H1 (cell line): ENCODE results near the gene COL11A1. TPM values are rescaled to one million over a fixed set of nuclear protein-coding genes. Genes with fewer than 3 reads are reported as not detected.

ENCODE experiments used
- CTCF ChIA-PET: fragments of 300-600 bp; sonication (Branson Sonifier 250); formaldehyde crosslinking; loops from one replicate; lab custom pipeline; 2021; ENCODE audit not compliant: partially characterized antibody; lab: Charles Lee
- POLR2A ChIA-PET: fragments of 300-600 bp; sonication (Branson Sonifier 250); formaldehyde crosslinking; loops from one replicate; lab custom pipeline; 2021; ENCODE audit warnings: inconsistent platforms; ENCODE audit not compliant: partially characterized antibody; lab: Charles Lee
- DNase-seq, 2 experiments: peaks; one replicate each; pipeline versions ENCODE4 v3.0.0 to v3.0.0-alpha.2; 2010 to 2022; ENCODE audit warnings: low spot score in 2 of 2, low read depth in 1 of 2, mixed read lengths in 1 of 2
- FAIRE-seq: peaks from 2 replicates; lab custom pipeline; 2011; peaks lifted over from hg19 to GRCh38; lab: Jason Lieb, UNC
- H2AFZ ChIP-seq: 2 replicates; pipeline ENCODE4 v1.8.1; 2012; ENCODE audit warnings: low read length, inconsistent platforms
- H2AK5ac ChIP-seq: 2 replicates; pipeline ENCODE4 v1.6.1; 2013; ENCODE audit warnings: low read depth, low read length
- H2BK120ac ChIP-seq: replicated peaks from 2 replicates; pipeline ENCODE3; 2013; ENCODE audit warnings: low read depth, low read length, inconsistent platforms
- H2BK12ac ChIP-seq: 2 replicates; pipeline ENCODE4 v1.6.1; 2013; ENCODE audit warnings: low read depth, low read length
- H2BK15ac ChIP-seq: 2 replicates; pipeline ENCODE4 v1.6.1; 2013; ENCODE audit warnings: low read length
- H2BK20ac ChIP-seq: 2 replicates; pipeline ENCODE4 v1.6.1; 2013; ENCODE audit warnings: low read length
- H2BK5ac ChIP-seq: 2 replicates; pipeline ENCODE4 v1.6.1; 2013; ENCODE audit warnings: low read depth, low read length
- H3K14ac ChIP-seq: 2 replicates; pipeline ENCODE4 v1.6.1; 2013; ENCODE audit warnings: inconsistent platforms; ENCODE audit not compliant: insufficient read length
- H3K18ac ChIP-seq: 2 replicates; pipeline ENCODE4 v1.6.1; 2013; ENCODE audit warnings: low read length; ENCODE audit errors: extremely low read depth
- H3K23ac ChIP-seq: 2 replicates; pipeline ENCODE4 v1.6.1; 2013; ENCODE audit warnings: inconsistent platforms; ENCODE audit not compliant: insufficient read length
- H3K23me2 ChIP-seq: 2 replicates; pipeline ENCODE4 v1.6.1; 2013; ENCODE audit warnings: low read depth, low read length
- H3K27ac ChIP-seq: 2 replicates; pipeline ENCODE4 v1.6.1; 2011; ENCODE audit warnings: low read depth, low read length, inconsistent platforms
- H3K27me3 ChIP-seq, 4 experiments: replicated peaks in 1 of 4; 1 replicate in 1 of 4; 2 replicates in 3 of 4; pipeline versions ENCODE4 v1.6.1 to v1.8.1; 2011 to 2013; ENCODE audit warnings: low read length in 3 of 4, mild to moderate bottlenecking in 3 of 4, inconsistent platforms in 2 of 4, mixed read lengths in 2 of 4, moderate library complexity in 1 of 4; ENCODE audit not compliant: control insufficient read depth in 3 of 4, insufficient read depth in 3 of 4; ENCODE audit errors: extremely low read depth in 1 of 4
- H3K36me3 ChIP-seq, 4 experiments: 2 replicates each; pipeline versions ENCODE4 v1.6.1 to v1.8.1; 2011 to 2013; ENCODE audit warnings: mild to moderate bottlenecking in 4 of 4, low read length in 3 of 4, moderate library complexity in 2 of 4, control low read depth in 1 of 4, inconsistent platforms in 1 of 4; ENCODE audit not compliant: insufficient read depth in 4 of 4, control insufficient read depth in 2 of 4
- H3K4ac ChIP-seq: replicated peaks from 2 replicates; pipeline ENCODE3; 2013; ENCODE audit warnings: low read length, low read depth, mixed read lengths, inconsistent platforms; ENCODE audit not compliant: insufficient read length
- H3K4me1 ChIP-seq, 4 experiments: replicated peaks in 1 of 4; 1 replicate in 1 of 4; 2 replicates in 3 of 4; pipeline versions ENCODE4 v1.6.1 to v1.8.1; 2011 to 2013; ENCODE audit warnings: low read length in 3 of 4, inconsistent platforms in 2 of 4, mixed read lengths in 1 of 4; ENCODE audit not compliant: insufficient read depth in 4 of 4, control insufficient read depth in 3 of 4
- H3K4me2 ChIP-seq, 2 experiments: 2 replicates each; pipeline versions ENCODE4 v1.6.1 to v1.8.1; 2011 to 2013; ENCODE audit warnings: low read depth in 2 of 2, low read length in 2 of 2, control low read depth in 1 of 2, inconsistent platforms in 1 of 2, mild to moderate bottlenecking in 1 of 2; ENCODE audit not compliant: insufficient read depth in 1 of 2
- H3K4me3 ChIP-seq, 4 experiments: fragments of 200-600, 300-600 bp in 1 of 4; sonication (generic), shearing (Covaris generic), sonication (Bioruptor Twin) in 1 of 4; 2 replicates each; pipeline versions ENCODE4 v1.5.1 to v1.8.1; 2011 to 2016; ENCODE audit warnings: low read length in 4 of 4, low read depth in 3 of 4, control low read depth in 2 of 4, inconsistent platforms in 2 of 4, mild to moderate bottlenecking in 2 of 4, mixed read lengths in 1 of 4, moderate library complexity in 1 of 4; ENCODE audit not compliant: insufficient read depth in 2 of 4; ENCODE audit errors: extremely low read depth in 1 of 4
- H3K56ac ChIP-seq: replicated peaks from 2 replicates; pipeline ENCODE3; 2013; ENCODE audit warnings: low read depth, mild to moderate bottlenecking, mixed read lengths, low read length, inconsistent platforms; ENCODE audit not compliant: insufficient read length
- H3K79me1 ChIP-seq: 2 replicates; pipeline ENCODE4 v1.6.1; 2013; ENCODE audit warnings: low read depth, low read length, control low read depth
- H3K79me2 ChIP-seq, 2 experiments: 2 replicates each; pipeline versions ENCODE4 v1.6.1 to v1.8.1; 2012 to 2013; ENCODE audit warnings: low read length in 2 of 2, mild to moderate bottlenecking in 2 of 2, inconsistent platforms in 1 of 2; ENCODE audit not compliant: insufficient read depth in 2 of 2, control insufficient read depth in 1 of 2
- H3K9ac ChIP-seq, 4 experiments: replicated peaks in 1 of 4; 1 replicate in 1 of 4; 2 replicates in 3 of 4; pipeline versions ENCODE4 v1.6.1 to v1.8.1; 2011 to 2013; ENCODE audit warnings: low read depth in 3 of 4, low read length in 3 of 4, control low read depth in 2 of 4, mild to moderate bottlenecking in 2 of 4, moderate library complexity in 2 of 4, inconsistent platforms in 1 of 4; ENCODE audit errors: extremely low read depth in 1 of 4
- H3K9me3 ChIP-seq, 2 experiments: 2 replicates each; pipeline versions ENCODE4 v1.6.1 to v1.8.1; 2012 to 2013; ENCODE audit warnings: mild to moderate bottlenecking in 2 of 2, moderate library complexity in 2 of 2, control low read depth in 1 of 2, inconsistent platforms in 1 of 2, low read depth in 1 of 2, low read length in 1 of 2, mixed read lengths in 1 of 2; ENCODE audit not compliant: insufficient read depth in 2 of 2
- H4K20me1 ChIP-seq, 2 experiments: replicated peaks in 1 of 2; 2 replicates each; pipeline versions ENCODE3 to v1.8.1; 2011 to 2013; ENCODE audit warnings: inconsistent platforms in 2 of 2, low read length in 2 of 2, mild to moderate bottlenecking in 1 of 2; ENCODE audit not compliant: insufficient read depth in 2 of 2, control insufficient read depth in 1 of 2
- H4K5ac ChIP-seq: 2 replicates; pipeline ENCODE4 v1.6.1; 2013; ENCODE audit warnings: low read length, low read depth, mixed read lengths, inconsistent platforms; ENCODE audit not compliant: insufficient read length
- H4K8ac ChIP-seq: 2 replicates; pipeline ENCODE4 v1.8.0; 2013; ENCODE audit warnings: mild to moderate bottlenecking, moderate library complexity, low read length, inconsistent platforms; ENCODE audit not compliant: insufficient read depth; ENCODE audit errors: extremely low read depth
- H4K91ac ChIP-seq: replicated peaks from 2 replicates; pipeline ENCODE3; 2013; ENCODE audit warnings: low read length, mixed read lengths, inconsistent platforms; ENCODE audit not compliant: insufficient read length
- BACH1 ChIP-seq: IDR thresholded peaks from 2 replicates; pipeline ENCODE4 v1.6.1; 2012; ENCODE audit warnings: low read length, improper control_type of control experiment
- NRF1 ChIP-seq: IDR thresholded peaks from 2 replicates; pipeline ENCODE4 v1.6.1; 2011; ENCODE audit warnings: mild to moderate bottlenecking, low read depth, low read length, improper control_type of control experiment
- RNF2 ChIP-seq: fragments of 200-900, 300-1000 bp; sonication (generic); IDR thresholded peaks from 2 replicates; pipeline ENCODE4 v1.7.1; 2016; ENCODE audit warnings: borderline replicate concordance, low read depth, mild to moderate bottlenecking, antibody characterized with exemption, low read length; ENCODE audit not compliant: poor library complexity, severe bottlenecking; ENCODE audit errors: missing control alignments
- TEAD4 ChIP-seq: IDR thresholded peaks from 2 replicates; pipeline ENCODE4 v1.6.1; 2012; ENCODE audit warnings: low read depth, low read length, inconsistent platforms, mixed read lengths
- WGBS, 2 experiments: shearing (Covaris generic) in 1 of 2; methylation state at CpG; one replicate each; pipeline versions ENCODE4 v1.1.6 to v1.1.7; 2013 to 2015; ENCODE audit warnings: low lambda C conversion rate in 2 of 2, mixed read lengths in 2 of 2, inconsistent platforms in 1 of 2, low coverage in 1 of 2, missing lambda C conversion rate in 1 of 2; ENCODE audit not compliant: insufficient replicate concordance in 2 of 2, insufficient coverage in 1 of 2, insufficient read length in 1 of 2; ENCODE audit errors: extremely low coverage in 1 of 2, missing lambda C conversion rate in 1 of 2; 5-methylcytosine and 5-hydroxymethylcytosine counted together
- polyA plus RNA-seq, 7 experiments: library from polyadenylated mRNA; depleted of rRNA in 3 of 7; stranded (reverse) in 5 of 7; unstranded in 2 of 7; fragments of >200 nt in 5 of 7; fragments of 200-250 nt in 2 of 7; gene quantifications; 1 replicate in 5 of 7; 2 replicates in 1 of 7; 4 replicates in 1 of 7; pipeline versions ENCODE4 v1.2.1 to v1.2.3, GENCODE V29; 2011 to 2013; ENCODE audit warnings: missing spikeins in 2 of 7, mixed read lengths in 2 of 7
- total RNA-seq: library from RNA; stranded (reverse); fragmentation: NEBNext Ultra II Directional; extraction: Animal tissue kit (Norgen Biotek cat#: 25700); gene quantifications from 2 replicates; pipeline ENCODE4 v1.2.1, GENCODE V29; 2021

COL11A1 gene
- total and polyA plus RNA-seq, 2 of the 8 experiments (the other 6 are each of a cell fraction or from before 2014, with no cell fraction given), result 4.0 to 27.9 TPM

DNA sequence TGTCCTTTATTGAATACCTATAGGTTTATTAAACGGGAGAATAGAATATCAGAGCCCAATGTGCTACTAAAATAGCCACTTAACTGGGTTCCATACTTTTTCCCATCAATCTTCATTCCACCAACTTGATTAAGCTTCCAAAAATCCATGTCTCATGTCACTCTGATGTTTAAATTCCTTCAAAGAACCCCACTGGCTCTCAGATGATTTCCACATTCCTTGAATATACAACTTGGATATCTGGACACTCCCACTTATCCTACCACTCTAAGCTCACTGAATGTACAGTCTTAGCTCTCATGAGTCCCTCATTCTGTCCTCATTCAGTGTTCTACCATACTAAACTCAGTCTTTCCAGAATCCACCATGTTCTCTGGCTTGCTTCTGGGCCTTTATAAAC, 21.1 kb downstream of the COL11A1 start:
- Histone ChIP-seq H3K4me3 (no peak overlapping the region), H3K36me3 (no peaks in the 10 kb centered on the region), H4K20me1 (no peaks in the 10 kb centered on the region), H3K23me2 (no peaks in the 10 kb centered on the region), H2BK20ac (no peak overlapping the region), H3K56ac (no peak overlapping the region), H3K9me3 (no peaks in the 10 kb centered on the region), H3K27me3 (no peaks in the 10 kb centered on the region), H3K79me1 (no peaks in the 10 kb centered on the region), H3K9ac (no peak overlapping the region), H2AFZ (no peak overlapping the region), H3K79me2 (no peaks in the 10 kb centered on the region), H4K91ac (no peak overlapping the region), H3K4me2 (no peak overlapping the region), H2BK12ac (no peak overlapping the region), H3K23ac (no peak overlapping the region), H4K5ac (no peak overlapping the region), H4K8ac (no peak overlapping the region), H3K4me1 (no peaks in the 10 kb centered on the region), H2BK15ac (no peak overlapping the region), H3K4ac (no peak overlapping the region), H2BK5ac (no peak overlapping the region), H3K14ac (no peak overlapping the region), H3K27ac (no peak overlapping the region), H3K18ac (no peak overlapping the region), H2BK120ac (no peak overlapping the region), H2AK5ac (no peak overlapping the region)
- no peak for FAIRE-seq
- WGBS, 2 experiments, result 86% methylated on average over 1 of the region's 1 CpG; no CpG with 5 or more reads in 1 of the 2 experiments
- ChIA-PET POLR2A (no interaction called here), CTCF (interaction anchor here (0.9 to 1.7 kb wide), 2 partner anchors 11 to 12 kb away, joined by 3 to 4 read pairs; no protein-coding TSS in a partner anchor)
- no peak for TF ChIP-seq TEAD4
- TF ChIP-seq NRF1, result no peak
- no peak for TF ChIP-seq RNF2
- TF ChIP-seq BACH1, result no peak
- TF ChIP-seq, all 59 proteins: peak for 0
- DNase-seq, result no peak
